GM12875 (cell line): Measurements from ENCODE around the gene ASIC3.
A peak's percentile ranks its signal among the peaks of the same experiment; 100 is the strongest.
"Not testable (repeated sequence)": the region's sequence is repeated elsewhere in the genome, so short reads cannot be mapped to it uniquely, and the experiment has no call there.

Experiments
- H3K4me3 ChIP-seq: one replicate; pipeline ENCODE4 v1.5.1; 2011; ENCODE audit warnings: low read depth, low read length, control low read depth
- TF ChIP-seq, protein P1 (sequence below): IDR thresholded peaks from 2 replicates; pipeline ENCODE4 v1.5.1; 2011; ENCODE audit warnings: low read depth, mild to moderate bottlenecking, control low read depth, inconsistent platforms, low read length, moderate library complexity, borderline replicate concordance; ENCODE audit not compliant: insufficient read depth

ASIC3 gene

DNA sequence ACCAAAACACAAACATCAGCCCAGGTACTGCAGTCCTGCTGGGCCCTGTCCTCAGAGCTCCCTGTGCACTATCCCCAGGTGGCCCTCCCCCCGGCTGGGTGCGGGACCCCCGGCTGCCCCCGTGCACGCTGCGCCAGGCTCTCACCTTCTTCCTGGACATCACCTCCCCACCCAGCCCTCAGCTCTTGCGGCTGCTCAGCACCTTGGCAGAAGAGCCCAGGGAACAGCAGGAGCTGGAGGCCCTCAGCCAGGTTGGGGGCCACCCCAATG lies 38.4 kb upstream of the ASIC3 start:
- no peak overlapping the region for H3K4me3 ChIP-seq

GRCh38 chr7:151010307-151011096 lies 37.8 kb upstream of the ASIC3 start:
- H3K4me3 ChIP-seq, result no peak overlapping the region
- TF ChIP-seq, protein P1, sequence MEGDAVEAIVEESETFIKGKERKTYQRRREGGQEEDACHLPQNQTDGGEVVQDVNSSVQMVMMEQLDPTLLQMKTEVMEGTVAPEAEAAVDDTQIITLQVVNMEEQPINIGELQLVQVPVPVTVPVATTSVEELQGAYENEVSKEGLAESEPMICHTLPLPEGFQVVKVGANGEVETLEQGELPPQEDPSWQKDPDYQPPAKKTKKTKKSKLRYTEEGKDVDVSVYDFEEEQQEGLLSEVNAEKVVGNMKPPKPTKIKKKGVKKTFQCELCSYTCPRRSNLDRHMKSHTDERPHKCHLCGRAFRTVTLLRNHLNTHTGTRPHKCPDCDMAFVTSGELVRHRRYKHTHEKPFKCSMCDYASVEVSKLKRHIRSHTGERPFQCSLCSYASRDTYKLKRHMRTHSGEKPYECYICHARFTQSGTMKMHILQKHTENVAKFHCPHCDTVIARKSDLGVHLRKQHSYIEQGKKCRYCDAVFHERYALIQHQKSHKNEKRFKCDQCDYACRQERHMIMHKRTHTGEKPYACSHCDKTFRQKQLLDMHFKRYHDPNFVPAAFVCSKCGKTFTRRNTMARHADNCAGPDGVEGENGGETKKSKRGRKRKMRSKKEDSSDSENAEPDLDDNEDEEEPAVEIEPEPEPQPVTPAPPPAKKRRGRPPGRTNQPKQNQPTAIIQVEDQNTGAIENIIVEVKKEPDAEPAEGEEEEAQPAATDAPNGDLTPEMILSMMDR, result no peak

More for the DNA sequence above, 38.4 kb upstream of the ASIC3 start:
- TF ChIP-seq, protein P1, result no peak

DNA sequence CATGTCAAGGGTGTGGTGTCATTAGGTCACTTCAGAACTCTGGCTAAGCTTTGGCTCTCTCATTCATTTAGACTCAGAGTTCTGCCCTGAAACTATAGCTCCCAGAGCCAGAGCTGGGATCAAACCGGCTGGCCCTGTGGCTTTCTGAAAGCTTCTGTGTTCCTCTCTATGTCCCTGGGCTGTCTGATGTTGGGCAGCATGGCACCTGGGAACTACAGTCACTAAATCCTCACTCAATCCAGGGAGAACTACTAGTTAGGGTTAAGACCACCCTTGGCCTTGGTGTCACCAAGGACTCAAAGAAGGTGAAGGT lies 37.3 kb upstream of the ASIC3 start:
- TF ChIP-seq, protein P1, result no peak
- H3K4me3 ChIP-seq, result no peak overlapping the region

DNA sequence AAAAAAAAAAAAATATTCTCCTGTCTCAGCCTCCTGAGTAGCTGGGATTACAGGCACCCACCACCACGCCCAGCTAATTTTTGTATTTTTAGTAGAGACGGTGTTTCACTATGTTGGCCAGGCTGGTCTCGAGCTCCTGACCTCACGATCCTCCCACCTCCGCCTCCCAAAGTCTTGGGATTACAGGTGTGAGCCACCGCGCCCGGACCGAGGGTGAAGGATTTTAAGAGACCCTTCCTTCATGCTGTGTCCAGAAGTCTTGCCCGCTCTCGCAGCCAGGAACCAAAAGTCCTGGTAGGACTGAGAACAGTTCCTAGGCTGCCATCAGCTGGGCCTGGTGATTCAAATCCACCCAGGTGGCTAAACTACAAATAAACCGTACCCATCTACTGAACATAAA lies 36.7 kb upstream of the ASIC3 start:
- not testable (repeated sequence) for H3K4me3 ChIP-seq

DNA sequence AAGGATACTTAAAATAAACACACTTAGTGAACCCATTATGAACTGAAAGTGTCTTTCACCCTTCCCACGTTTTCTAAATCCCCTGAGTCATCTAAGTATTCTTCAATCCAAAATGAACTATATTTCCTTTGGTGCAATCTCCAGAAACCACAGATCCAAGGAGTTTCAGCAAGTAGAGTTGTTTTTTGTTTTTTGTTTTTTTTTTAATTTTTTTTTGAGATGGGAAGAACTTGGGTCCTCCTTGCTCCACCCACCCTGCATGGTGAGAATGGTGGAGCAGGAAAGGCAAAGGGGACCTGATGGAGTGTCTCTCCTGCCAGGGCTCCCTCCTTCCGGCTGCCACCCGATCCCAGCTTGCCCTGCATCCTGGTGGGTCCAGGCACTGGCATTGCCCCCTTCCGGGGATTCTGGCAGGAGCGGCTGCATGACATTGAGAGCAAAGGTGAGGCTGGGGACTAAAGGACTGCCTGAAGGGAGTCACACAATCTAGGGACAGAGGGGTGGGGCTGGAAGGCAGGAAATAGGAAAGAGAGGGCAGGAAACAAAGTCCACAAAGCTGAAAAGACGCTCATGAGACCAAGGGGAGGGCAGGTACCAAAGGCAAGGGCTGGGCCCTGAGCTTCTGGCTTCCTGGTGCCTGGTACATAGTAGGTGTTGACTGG lies 36.2 kb upstream of the ASIC3 start:
- TF ChIP-seq, protein P1, result no peak
- H3K4me3 ChIP-seq, result no peak overlapping the region

GRCh38 chr7:151012911-151013347 lies 35.4 kb upstream of the ASIC3 start:
- TF ChIP-seq, protein P1, result peak; percentile 41; the same call in 1 of the 2 replicates
- no peak overlapping the region for H3K4me3 ChIP-seq

- no peak overlapping the region for H3K4me3 ChIP-seq
- TF ChIP-seq, protein P1, result no peak
These were observed 35.0 kb upstream of the ASIC3 start for GRCh38 chr7:151013356-151013732.
